Gastrocnemius medialis (tissue), 4 donors: ENCODE results near the gene AHNAK2. TPM values are rescaled to one million over a fixed set of nuclear protein-coding genes. Genes with fewer than 3 reads are reported as not detected.

Source experiments
- ATAC-seq, 2 donors: fragments of 150-250 bp; one replicate each; pipeline ENCODE4 v1.9.1; 2016
- DNase-seq, 2 donors: peaks; one replicate each; pipeline ENCODE4 v3.0.0-alpha.2; 2019
- H3K27ac ChIP-seq, 4 donors: fragments of 200-600 bp; sonication (generic); 1 replicate in 1 of 4; 2 replicates in 3 of 4; pipeline ENCODE4 v1.5.1; 2016 to 2018; ENCODE audit warnings: mild to moderate bottlenecking in 2 of 4, moderate library complexity in 1 of 4
- H3K27me3 ChIP-seq, 3 donors: fragments of 200-600 bp; sonication (generic) in 2 of 3; 1 replicate in 1 of 3; 2 replicates in 2 of 3; pipeline versions ENCODE4 v1.5.1 to v1.6.0; 2016 to 2019; ENCODE audit warnings: mild to moderate bottlenecking in 1 of 3, moderate library complexity in 1 of 3
- H3K36me3 ChIP-seq, 2 donors: fragments of 200-600 bp; sonication (generic) in 1 of 2; one replicate each; pipeline ENCODE4 v1.5.1; 2017 to 2018
- H3K4me1 ChIP-seq, 2 donors: fragments of 200-600 bp; sonication (generic) in 1 of 2; one replicate each; pipeline ENCODE4 v1.5.1; 2016 to 2017; ENCODE audit warnings: mild to moderate bottlenecking in 2 of 2
- H3K4me3 ChIP-seq, 4 donors: fragments of 200-600 bp; sonication (generic) in 3 of 4; 1 replicate in 1 of 4; 2 replicates in 3 of 4; pipeline ENCODE4 v1.5.1; 2016 to 2019; ENCODE audit warnings: mild to moderate bottlenecking in 2 of 4
- H3K9me3 ChIP-seq, 3 donors: fragments of 200-600 bp; sonication (generic) in 2 of 3; 1 replicate in 1 of 3; 2 replicates in 2 of 3; pipeline ENCODE4 v1.5.1; 2016 to 2019
- POLR2A ChIP-seq, 2 donors: fragments of 450-650 bp; IDR thresholded peaks; one replicate each; pipeline ENCODE4 v1.6.1; 2017; ENCODE audit warnings: antibody characterized with exemption in 2 of 2, mild to moderate bottlenecking in 2 of 2, moderate library complexity in 2 of 2
- in situ Hi-C, 4 donors: fragments of 200-750 bp; cut with MboI; loops; one replicate each; pipeline versions ENCODE4 v1.15.0 to v1.8.0; 2017; ENCODE audit warnings: low sequenced_read_pairs in 4 of 4
- intact Hi-C: fragments of 100-400 bp; cut with DNase I; formaldehyde crosslinking; loops from one replicate; pipeline ENCODE4 v1.15.1; 2023; ENCODE audit warnings: low total_unique reads
- total RNA-seq, 4 donors: library from RNA; depleted of rRNA; stranded (reverse); fragments of >200 nt; gene quantifications; one replicate each; pipeline versions ENCODE4 v1.1.0 to v1.2.3, GENCODE V29; 2016
- TF ChIP-seq, protein P1 (sequence below), 5 experiments: fragments of 450-650 bp in 3 of 5; fragments of 200-600 bp in 2 of 5; sonication (generic) in 2 of 5; IDR thresholded peaks in 4 of 5; conservative IDR thresholded peaks in 1 of 5; 1 replicate in 4 of 5; 2 replicates in 1 of 5; pipeline ENCODE4 v1.5.1; 2016 to 2019; ENCODE audit warnings: antibody characterized with exemption in 5 of 5, mild to moderate bottlenecking in 3 of 5, moderate library complexity in 3 of 5

The AHNAK2 gene
- total RNA-seq, 4 donors from 2014 or later, result 2.0 to 8.6 (median 3.4) TPM

DNA sequence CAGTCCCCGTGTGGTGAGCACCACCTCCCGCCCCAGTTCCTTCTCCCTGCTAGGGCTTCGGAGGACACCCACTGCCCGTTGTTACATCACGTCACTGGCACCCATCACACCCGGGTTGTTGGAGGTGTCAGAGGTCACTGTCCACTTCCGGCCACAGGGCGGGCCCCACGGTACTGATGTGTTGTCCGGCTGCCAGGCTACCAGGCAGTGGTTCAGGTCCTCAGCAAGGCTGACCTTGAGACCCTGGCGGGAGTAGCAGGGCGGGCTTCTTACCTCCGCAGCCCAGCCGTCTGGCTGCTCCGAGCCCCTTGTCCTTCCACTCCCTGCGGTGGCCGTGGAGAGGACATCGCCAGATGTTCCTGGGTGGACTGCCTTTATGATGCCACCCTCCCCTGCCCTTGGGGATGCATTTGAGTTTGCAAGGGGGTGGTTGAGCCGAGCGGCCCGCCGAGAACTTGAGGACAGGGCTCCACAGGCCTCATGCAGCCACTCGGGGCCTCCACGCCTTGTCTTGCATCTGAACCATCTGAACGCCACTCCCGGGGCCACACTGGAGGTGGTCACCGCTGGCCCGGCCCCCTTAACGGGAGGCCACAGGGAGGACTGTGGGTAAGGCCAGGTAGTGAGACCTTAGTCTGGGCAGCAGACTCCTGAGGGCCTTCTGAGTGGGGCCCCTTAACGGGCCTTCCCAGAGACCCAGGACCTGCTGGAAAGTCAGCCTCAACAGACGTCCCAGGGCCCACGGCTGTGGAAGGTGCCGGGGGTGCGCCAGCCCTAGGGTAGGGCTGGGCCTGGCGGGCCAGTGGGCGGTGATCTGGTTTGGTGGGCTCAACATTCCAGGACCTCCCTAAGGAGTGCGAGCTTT lies 80.6 kb downstream of the AHNAK2 start:
- no peak for ATAC-seq
- Histone ChIP-seq H3K27ac (no peak overlapping the region), H3K27me3 (no peaks in the 10 kb centered on the region), H3K4me3 (no peak overlapping the region), H3K4me1 (no peaks in the 10 kb centered on the region), H3K9me3 (no peaks in the 10 kb centered on the region), H3K36me3 (no peaks in the 10 kb centered on the region)
- in situ Hi-C loops, result no loop called here
- intact Hi-C loops, result no loop called here
- TF ChIP-seq POLR2A (IDR thresholded peaks at IDR 0.05), result no peak
- TF ChIP-seq, protein P1, sequence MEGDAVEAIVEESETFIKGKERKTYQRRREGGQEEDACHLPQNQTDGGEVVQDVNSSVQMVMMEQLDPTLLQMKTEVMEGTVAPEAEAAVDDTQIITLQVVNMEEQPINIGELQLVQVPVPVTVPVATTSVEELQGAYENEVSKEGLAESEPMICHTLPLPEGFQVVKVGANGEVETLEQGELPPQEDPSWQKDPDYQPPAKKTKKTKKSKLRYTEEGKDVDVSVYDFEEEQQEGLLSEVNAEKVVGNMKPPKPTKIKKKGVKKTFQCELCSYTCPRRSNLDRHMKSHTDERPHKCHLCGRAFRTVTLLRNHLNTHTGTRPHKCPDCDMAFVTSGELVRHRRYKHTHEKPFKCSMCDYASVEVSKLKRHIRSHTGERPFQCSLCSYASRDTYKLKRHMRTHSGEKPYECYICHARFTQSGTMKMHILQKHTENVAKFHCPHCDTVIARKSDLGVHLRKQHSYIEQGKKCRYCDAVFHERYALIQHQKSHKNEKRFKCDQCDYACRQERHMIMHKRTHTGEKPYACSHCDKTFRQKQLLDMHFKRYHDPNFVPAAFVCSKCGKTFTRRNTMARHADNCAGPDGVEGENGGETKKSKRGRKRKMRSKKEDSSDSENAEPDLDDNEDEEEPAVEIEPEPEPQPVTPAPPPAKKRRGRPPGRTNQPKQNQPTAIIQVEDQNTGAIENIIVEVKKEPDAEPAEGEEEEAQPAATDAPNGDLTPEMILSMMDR (IDR thresholded peaks at IDR 0.05 in 4 of 5, conservative IDR thresholded peaks at IDR 0.05 in 1 of 5), result no peak
- peak in 1 of 2 donors; percentile 11 for DNase-seq

DNA sequence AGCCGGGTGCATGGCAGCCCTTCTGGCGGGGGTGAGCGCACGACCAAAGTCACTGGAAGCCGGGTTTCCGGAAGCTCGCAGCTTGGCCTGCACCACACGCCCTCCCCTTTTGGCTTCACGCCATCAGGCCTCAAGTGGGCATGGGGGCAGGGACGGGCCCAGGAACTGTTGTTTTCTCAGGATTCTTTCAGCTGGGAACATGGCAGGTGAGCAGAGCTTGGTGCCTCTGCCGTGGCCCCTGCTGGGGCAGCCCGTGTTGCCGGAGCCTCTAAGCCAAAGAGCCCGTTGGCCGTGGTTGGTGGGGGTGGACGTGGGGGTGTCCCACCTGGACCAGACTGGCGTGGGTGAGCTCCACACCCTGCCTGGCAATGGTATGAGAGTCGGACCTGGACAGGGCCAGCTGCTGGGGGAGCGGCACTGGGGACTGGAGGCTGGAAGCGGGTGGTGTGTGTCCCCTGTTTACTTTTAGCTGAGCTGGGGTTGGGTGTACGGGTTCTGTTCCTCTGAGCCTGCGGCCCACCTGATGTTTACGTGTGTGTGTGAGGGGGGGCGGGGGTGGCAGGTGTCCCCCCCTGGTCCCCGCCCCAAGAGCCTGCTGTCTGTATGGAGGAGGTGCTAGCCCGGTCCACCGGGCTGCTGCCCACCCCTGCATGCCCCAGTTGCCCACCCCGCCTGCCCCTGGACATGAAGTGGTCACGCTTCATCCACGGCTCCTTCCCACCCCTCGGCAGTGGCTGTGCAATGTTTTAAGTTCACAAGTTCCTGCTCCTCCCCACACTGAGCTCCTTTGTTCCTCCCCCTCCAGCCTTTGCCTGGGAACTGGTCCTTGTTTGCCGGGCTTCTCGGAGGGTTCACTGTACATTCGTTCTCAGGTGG lies 82.2 kb downstream of the AHNAK2 start:
- TF ChIP-seq POLR2A (IDR thresholded peaks at IDR 0.05), result no peak
- TF ChIP-seq, protein P1 (IDR thresholded peaks at IDR 0.05 in 4 of 5, conservative IDR thresholded peaks at IDR 0.05 in 1 of 5), result no peak
- Histone ChIP-seq H3K4me1 (no peaks in the 10 kb centered on the region), H3K27me3 (no peaks in the 10 kb centered on the region), H3K36me3 (no peaks in the 10 kb centered on the region), H3K27ac (no peak overlapping the region), H3K4me3 (no peak overlapping the region), H3K9me3 (no peaks in the 10 kb centered on the region)
- DNase-seq (peak in 1 of 2 donors; percentile 12), ATAC-seq (no peak)
- in situ Hi-C loops (no loop called here), intact Hi-C loops (no loop called here)

GRCh38 chr14:104895207-104895785 lies 82.9 kb downstream of the AHNAK2 start:
- Histone ChIP-seq H3K4me3 (no peak overlapping the region), H3K4me1 (no peaks in the 10 kb centered on the region), H3K36me3 (no peaks in the 10 kb centered on the region), H3K27me3 (no peaks in the 10 kb centered on the region), H3K9me3 (no peaks in the 10 kb centered on the region), H3K27ac (no peak overlapping the region)
- DNase-seq (no peak), ATAC-seq (no peak)
- intact Hi-C loops, result no loop called here
- in situ Hi-C loops, result no loop called here
- TF ChIP-seq POLR2A (IDR thresholded peaks at IDR 0.05), result no peak
- TF ChIP-seq, protein P1 (IDR thresholded peaks at IDR 0.05 in 4 of 5, conservative IDR thresholded peaks at IDR 0.05 in 1 of 5), result no peak

- ATAC-seq, result no peak
- Histone ChIP-seq H3K4me1 (no peaks in the 10 kb centered on the region), H3K9me3 (no peaks in the 10 kb centered on the region), H3K27ac (no peak overlapping the region), H3K4me3 (no peak overlapping the region), H3K27me3 (no peaks in the 10 kb centered on the region), H3K36me3 (no peaks in the 10 kb centered on the region)
- no peak for TF ChIP-seq POLR2A (IDR thresholded peaks at IDR 0.05)
- TF ChIP-seq, protein P1 (IDR thresholded peaks at IDR 0.05 in 4 of 5, conservative IDR thresholded peaks at IDR 0.05 in 1 of 5), result no peak
- in situ Hi-C loops (no loop called here), intact Hi-C loops (no loop called here)
- no peak for DNase-seq
Observed at GRCh38 chr14:104894331-104895206, 83.6 kb downstream of the AHNAK2 start.
